Psoas muscle (tissue), 8 donors: Measurements from ENCODE around the gene RICTOR. TPM values are rescaled to one million over a fixed set of nuclear protein-coding genes. Genes with fewer than 3 reads are reported as not detected.

Experiments
- ATAC-seq, 4 donors: fragments of 200-7000 bp; cut with Tn5 transposase; one replicate each; pipeline ENCODE4 v1.9.1; 2020; ENCODE audit warnings: moderate library complexity in 3 of 4, mild to moderate bottlenecking in 2 of 4
- DNase-seq, 2 donors: peaks; one replicate each; pipeline ENCODE4 v3.0.0-alpha.2; 2020
- H3K27ac ChIP-seq: fragments of 200-600 bp; one replicate; pipeline ENCODE4 v1.8.0; 2022
- H3K27me3 ChIP-seq, 3 donors: fragments of 200-600 bp in 1 of 3; one replicate each; pipeline versions ENCODE4 v1.6.1 to v1.8.0; 2013 to 2022; ENCODE audit warnings: low read length in 2 of 3, mild to moderate bottlenecking in 2 of 3, moderate library complexity in 1 of 3; ENCODE audit not compliant: insufficient read depth in 3 of 3
- H3K36me3 ChIP-seq, 2 donors: fragments of 200-600 bp in 1 of 2; one replicate each; pipeline versions ENCODE4 v1.6.1 to v1.8.0; 2013 to 2022; ENCODE audit warnings: low read depth in 1 of 2, mild to moderate bottlenecking in 1 of 2, moderate library complexity in 1 of 2; ENCODE audit not compliant: insufficient read depth in 1 of 2
- H3K4me1 ChIP-seq: fragments of 200-600 bp; one replicate; pipeline ENCODE4 v1.8.0; 2022
- H3K4me3 ChIP-seq: fragments of 200-600 bp; one replicate; pipeline ENCODE4 v1.8.0; 2022; ENCODE audit warnings: mild to moderate bottlenecking
- H3K9me3 ChIP-seq: fragments of 200-600 bp; one replicate; pipeline ENCODE4 v1.8.0; 2022
- CTCF ChIP-seq: fragments of 200-600 bp; IDR thresholded peaks from one replicate; pipeline ENCODE4 v1.8.0; 2022; ENCODE audit warnings: antibody characterized with exemption
- WGBS, 3 donors: extraction: QIAGEN DNeasy Blood & Tissue Kit; methylation state at CpG; one replicate each; pipeline versions ENCODE4 v1.1.6 to v1.1.7; 2013; 5-methylcytosine and 5-hydroxymethylcytosine counted together
- intact Hi-C, 2 donors: fragments of 100-400 bp; cut with DNase I; formaldehyde crosslinking; loops; one replicate each; pipeline versions ENCODE4 v1.11.0 to v1.14.2; 2022
- polyA plus RNA-seq, 3 donors: library from polyadenylated mRNA; stranded (reverse); fragments of 200-250 nt; gene quantifications; one replicate each; pipeline ENCODE4 v1.2.3, GENCODE V29; 2013
- total RNA-seq, 4 donors: library from RNA; stranded (reverse); fragmentation: NEBNext Ultra II Directional in 2 of 4; extraction: Animal tissue kit (Norgen Biotek cat#: 25700) in 2 of 4; gene quantifications; one replicate each; pipeline versions ENCODE4 v1.2.1 to v1.2.4, GENCODE V29; 2021 to 2023
- donor health status: healthy with polysubstance abuse.
- donor health status: DM: no; HTN: no; CAD: no; lungs with moderate emphysema.
- donor health status: Bipolar disorder and iron deficiency.
- donor health status: healthy.
- donor health status: DM: yes; HTN: yes; CAD: no.
- donor health status: DM: no; HTN: no; CAD: no.
- donor health status: DM: no; HTN: no; CAD: no.
- donor health status: DM: yes; HTN: yes; CAD: no.

Gene RICTOR
- total and polyA plus RNA-seq, 7 donors: 2.7 to 46.7 (median 34.0) TPM

DNA sequence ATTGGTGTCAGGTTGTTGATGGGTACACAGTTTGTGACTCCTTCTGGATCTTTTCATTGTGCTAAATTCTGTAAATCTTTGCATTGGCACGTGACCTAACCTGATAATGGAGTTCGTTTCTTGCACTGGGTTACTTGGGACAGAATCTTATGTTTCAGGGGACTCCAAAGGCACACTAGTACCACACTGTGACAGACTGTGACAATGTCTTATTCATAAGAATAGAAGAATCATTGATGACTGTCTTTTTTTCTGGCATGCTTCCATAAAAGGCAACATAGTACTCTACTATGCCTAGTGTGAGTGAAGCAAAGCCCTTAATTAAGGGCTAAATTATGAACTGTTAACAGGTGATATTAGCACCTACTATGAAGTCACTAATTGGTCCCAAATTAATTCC lies 35.4 kb upstream of the RICTOR start:
- intact Hi-C loops: no loop called here
- no peak overlapping the region for H3K4me3 ChIP-seq
- no peaks in the 10 kb centered on the region for H3K36me3 ChIP-seq
- H3K27ac ChIP-seq: no peak overlapping the region
- no peaks in the 10 kb centered on the region for H3K27me3 ChIP-seq
- no peaks in the 10 kb centered on the region for H3K4me1 ChIP-seq
- ATAC-seq: no peak
- TF ChIP-seq CTCF: no peak
- no peak for DNase-seq
- WGBS, 3 donors: 78 to 84% (median 79%) methylated on average over 2 of the region's 2 CpGs
- H3K9me3 ChIP-seq: no peaks in the 10 kb centered on the region

- H3K27me3 ChIP-seq: no peaks in the 10 kb centered on the region
- H3K27ac ChIP-seq: no peak overlapping the region
- intact Hi-C loops: no loop called here
- ATAC-seq (no peak), DNase-seq (no peak)
- no peaks in the 10 kb centered on the region for H3K36me3 ChIP-seq
- 66 to 73% (median 69%) methylated on average over 3 of the region's 3 CpGs for WGBS, 3 donors
- H3K4me1 ChIP-seq: no peaks in the 10 kb centered on the region
- no peaks in the 10 kb centered on the region for H3K9me3 ChIP-seq
- TF ChIP-seq CTCF: no peak
- H3K4me3 ChIP-seq: no peak overlapping the region
Measured at GRCh38 chr5:39108987-39109386, 34.8 kb upstream of the RICTOR start.

DNA sequence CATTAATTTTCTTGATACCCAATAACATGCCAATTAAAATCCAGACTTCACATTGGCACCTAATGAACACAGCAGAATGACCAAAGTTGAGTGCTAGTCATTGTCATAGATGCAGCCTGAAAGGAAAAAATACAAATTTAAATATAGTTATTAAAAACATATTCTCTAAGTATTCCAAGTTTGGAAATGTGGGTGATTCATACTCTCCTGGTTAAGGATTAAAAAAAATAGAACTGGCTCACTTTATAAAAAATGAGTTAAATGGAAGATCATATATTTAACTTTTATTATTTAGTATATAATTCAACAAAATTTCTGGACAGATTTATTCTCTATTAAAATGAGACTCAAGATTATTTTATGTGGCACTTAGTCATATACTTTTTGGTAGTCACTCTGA lies 33.2 kb upstream of the RICTOR start:
- H3K27ac ChIP-seq: no peak overlapping the region
- H3K36me3 ChIP-seq: no peaks in the 10 kb centered on the region
- DNase-seq: no peak
- no peak overlapping the region for H3K4me3 ChIP-seq
- no peaks in the 10 kb centered on the region for H3K4me1 ChIP-seq
- no peaks in the 10 kb centered on the region for H3K9me3 ChIP-seq
- no peak for ATAC-seq
- intact Hi-C loops: no loop called here
- no peak for TF ChIP-seq CTCF
- no peaks in the 10 kb centered on the region for H3K27me3 ChIP-seq

GRCh38 chr5:39106322-39106721 lies 32.1 kb upstream of the RICTOR start:
- H3K4me1 ChIP-seq: no peaks in the 10 kb centered on the region
- intact Hi-C loops: no loop called here
- TF ChIP-seq CTCF: no peak
- H3K27me3 ChIP-seq: no peaks in the 10 kb centered on the region
- H3K27ac ChIP-seq: no peak overlapping the region
- 41 to 65% (median 64%) methylated on average over 1 of the region's 1 CpG for WGBS, 3 donors
- H3K36me3 ChIP-seq: no peaks in the 10 kb centered on the region
- no peak overlapping the region for H3K4me3 ChIP-seq
- DNase-seq: no peak
- no peaks in the 10 kb centered on the region for H3K9me3 ChIP-seq
- no peak for ATAC-seq

- Histone ChIP-seq H3K4me3 (no peak overlapping the region), H3K27ac (no peak overlapping the region), H3K36me3 (no peaks in the 10 kb centered on the region), H3K27me3 (no peaks in the 10 kb centered on the region), H3K4me1 (no peaks in the 10 kb centered on the region), H3K9me3 (no peaks in the 10 kb centered on the region)
- intact Hi-C loops: no loop called here
- no peak for ATAC-seq
- no peak for TF ChIP-seq CTCF
- 44 to 50% (median 47%) methylated on average over 1 of the region's 1 CpG for WGBS, 3 donors
- DNase-seq: no peak
Measured at GRCh38 chr5:39104221-39104620, 30.0 kb upstream of the RICTOR start.
